OCI-LY7 (cell line): Measurements from ENCODE around the gene GMEB2. TPM values are rescaled to one million over a fixed set of nuclear protein-coding genes. Genes with fewer than 3 reads are reported as not detected.

Source experiments
- BruUV-seq: library from RNA; stranded (reverse); fragments of 400-500 nt; replicated peaks from 2 replicates; lab custom pipeline; 2021; lab: Mats Ljungman, UMichigan
- CTCF ChIA-PET: fragments of 300-600 bp; sonication (Branson Sonifier 250); formaldehyde crosslinking; loops from one replicate; lab custom pipeline; 2022; ENCODE audit warnings: antibody characterized with exemption; ENCODE audit not compliant: unreplicated experiment; lab: Charles Lee
- POLR2A ChIA-PET: fragments of 300-600 bp; sonication (Branson Sonifier 250); formaldehyde crosslinking; loops from one replicate; lab custom pipeline; 2022; ENCODE audit warnings: antibody characterized with exemption; lab: Charles Lee
- DNase-seq: peaks from one replicate; pipeline ENCODE4 v3.0.0-alpha.2; 2015; ENCODE audit warnings: low spot score
- H2AFZ ChIP-seq: fragments of 200-600 bp; sonication (generic), shearing (Covaris generic); 2 replicates; pipeline ENCODE4 v1.6.1; 2014; ENCODE audit warnings: mild to moderate bottlenecking, antibody characterized with exemption, low read length, moderate library complexity
- H3K27ac ChIP-seq: fragments of 200-600 bp; sonication (generic); 2 replicates; pipeline ENCODE4 v1.5.1; 2014; ENCODE audit warnings: mixed run types, low read depth, mild to moderate bottlenecking, moderate library complexity, low read length, inconsistent platforms; ENCODE audit not compliant: poor library complexity, severe bottlenecking
- H3K36me3 ChIP-seq: fragments of 200-600 bp; sonication (generic); 2 replicates; pipeline ENCODE4 v1.6.1; 2014; ENCODE audit warnings: mild to moderate bottlenecking, antibody characterized with exemption, low read length, moderate library complexity, mixed read lengths; ENCODE audit not compliant: insufficient read depth
- H3K4me1 ChIP-seq: fragments of 200-600 bp; sonication (generic); 2 replicates; pipeline ENCODE4 v1.5.1; 2014; ENCODE audit warnings: mild to moderate bottlenecking, low read length; ENCODE audit not compliant: insufficient read depth, poor library complexity, severe bottlenecking
- H3K4me2 ChIP-seq: fragments of 200-600 bp; sonication (generic); 2 replicates; pipeline ENCODE4 v1.6.1; 2014; ENCODE audit warnings: mild to moderate bottlenecking, low read length
- H3K4me3 ChIP-seq: fragments of 200-600 bp; sonication (generic); 2 replicates; pipeline ENCODE4 v1.5.1; 2014; ENCODE audit warnings: mild to moderate bottlenecking, low read depth, low read length; ENCODE audit not compliant: poor library complexity, severe bottlenecking
- H3K79me2 ChIP-seq: fragments of 200-600 bp; sonication (generic); 2 replicates; pipeline ENCODE4 v1.6.1; 2016; ENCODE audit warnings: low read depth, mild to moderate bottlenecking, low read length, moderate library complexity, mixed read lengths; ENCODE audit not compliant: insufficient read depth
- H3K9me2 ChIP-seq: fragments of 200-600 bp; sonication (generic); 2 replicates; pipeline ENCODE4 v1.6.1; 2016; ENCODE audit warnings: mild to moderate bottlenecking, low read length, mixed read lengths; ENCODE audit not compliant: insufficient read depth
- H3K9me3 ChIP-seq: fragments of 200-600 bp; sonication (generic); 2 replicates; pipeline ENCODE4 v1.6.1; 2014; ENCODE audit warnings: mild to moderate bottlenecking, mixed run types, low read length, mixed read lengths
- H4K20me1 ChIP-seq: fragments of 200-600 bp; sonication (generic); 2 replicates; pipeline ENCODE4 v1.6.1; 2014; ENCODE audit warnings: mild to moderate bottlenecking, antibody characterized with exemption, low read length, moderate library complexity, mixed read lengths; ENCODE audit not compliant: insufficient read depth
- CTCF ChIP-seq: fragments of 200-600 bp; sonication (generic); conservative IDR thresholded peaks from 2 replicates; pipeline ENCODE4 v1.5.1; 2014; ENCODE audit warnings: mild to moderate bottlenecking, antibody characterized with exemption, low read length, moderate library complexity, mixed read lengths
- EZH2phosphoT487 ChIP-seq: fragments of 200-600 bp; sonication (generic); IDR thresholded peaks from 2 replicates; pipeline ENCODE4 v1.6.1; 2018; ENCODE audit warnings: low read depth, borderline replicate concordance, mild to moderate bottlenecking, mixed run types, antibody characterized with exemption, low read length, moderate library complexity, mixed read lengths
- intact Hi-C: fragments of 100-400 bp; cut with micrococcal nuclease; formaldehyde crosslinking; loops from one replicate; pipeline ENCODE4 v1.10.0; 2022; ENCODE audit not compliant: unreplicated experiment
- total RNA-seq, 2 experiments: library from RNA; depleted of rRNA in 1 of 2; stranded (reverse); fragments of >200 nt in 1 of 2; shearing (Covaris generic) in 1 of 2; gene quantifications; 2 replicates each; pipeline ENCODE4 v1.2.3, GENCODE V29; 2014 to 2022

The GMEB2 gene
- total RNA-seq, 2 experiments from 2014 or later: 15.6 TPM

DNA sequence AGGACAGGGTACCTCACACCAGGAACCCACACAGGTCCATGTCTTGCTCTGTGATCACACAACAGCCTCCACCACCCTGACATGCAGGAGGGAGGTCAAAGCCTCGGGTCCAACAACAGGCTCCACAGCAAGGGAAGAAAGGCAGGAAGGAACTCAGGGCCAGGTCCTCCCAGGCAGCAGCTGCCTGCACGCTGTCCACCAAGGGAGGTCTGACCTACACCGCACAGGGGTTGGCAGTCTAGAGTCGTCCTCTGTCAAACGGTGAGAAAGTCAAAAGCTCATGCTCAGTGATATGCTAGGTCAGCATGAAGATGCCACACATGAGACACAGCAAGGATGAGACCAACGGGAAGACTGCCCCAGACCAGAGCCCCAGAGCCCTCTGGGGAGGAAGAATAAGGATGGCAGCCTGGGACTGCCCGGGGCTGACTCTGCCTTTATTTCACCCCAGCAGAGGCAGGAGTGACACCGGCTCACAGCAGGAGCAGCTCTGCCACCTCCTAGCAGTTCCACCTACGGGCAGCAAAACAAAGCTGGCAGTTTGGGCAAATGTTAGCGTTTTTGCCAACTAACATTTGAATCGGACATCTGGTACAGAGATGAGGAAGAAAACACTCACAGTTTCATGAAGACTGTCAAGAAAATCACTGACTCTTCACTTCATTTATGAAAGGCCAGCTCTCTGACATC, 8.5 kb downstream of the GMEB2 start:
- H3K79me2 ChIP-seq: peaks cover 11% of the 10 kb centered on the region; the same call in 1 of the 2 replicates

DNA sequence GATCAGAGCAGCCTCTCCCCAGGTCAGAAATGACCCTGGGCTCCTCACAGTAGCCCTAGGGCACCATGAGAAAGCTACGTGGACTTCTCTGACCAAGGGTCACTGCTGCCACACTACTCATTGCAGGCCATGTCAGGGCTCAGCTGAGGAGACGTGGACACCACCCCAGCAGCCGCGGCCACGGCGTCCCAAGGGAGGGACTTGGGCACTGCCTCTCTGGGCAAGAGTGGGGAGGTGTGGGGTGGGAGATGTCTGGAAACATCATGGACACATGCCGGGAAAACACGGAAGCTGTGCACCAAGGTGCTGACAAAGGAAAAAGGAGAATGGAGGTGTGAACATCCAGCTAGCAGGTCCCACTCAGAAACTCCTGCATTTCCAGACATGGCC, 9.0 kb downstream of the GMEB2 start:
- no peaks in the 10 kb centered on the region for H4K20me1 ChIP-seq
- no peak for TF ChIP-seq CTCF
- TF ChIP-seq EZH2phosphoT487: no peak

More for the DNA sequence above, 8.5 kb downstream of the GMEB2 start:
- Histone ChIP-seq H3K4me1 (no peaks in the 10 kb centered on the region), H3K36me3 (peaks cover 46% of the 10 kb centered on the region), H4K20me1 (no peaks in the 10 kb centered on the region), H3K4me2 (no peak overlapping the region), H3K9me3 (no peaks in the 10 kb centered on the region), H3K9me2 (no peaks in the 10 kb centered on the region), H3K27ac (no peak overlapping the region), H3K4me3 (no peak overlapping the region), H2AFZ (no peak overlapping the region)
- BruUV-seq: no TSS peak
- intact Hi-C loops: no loop called here
- DNase-seq: no peak
- POLR2A ChIA-PET: no interaction called here
- CTCF ChIA-PET: no interaction called here
- TF ChIP-seq EZH2phosphoT487 (no peak), CTCF (no peak)

DNA sequence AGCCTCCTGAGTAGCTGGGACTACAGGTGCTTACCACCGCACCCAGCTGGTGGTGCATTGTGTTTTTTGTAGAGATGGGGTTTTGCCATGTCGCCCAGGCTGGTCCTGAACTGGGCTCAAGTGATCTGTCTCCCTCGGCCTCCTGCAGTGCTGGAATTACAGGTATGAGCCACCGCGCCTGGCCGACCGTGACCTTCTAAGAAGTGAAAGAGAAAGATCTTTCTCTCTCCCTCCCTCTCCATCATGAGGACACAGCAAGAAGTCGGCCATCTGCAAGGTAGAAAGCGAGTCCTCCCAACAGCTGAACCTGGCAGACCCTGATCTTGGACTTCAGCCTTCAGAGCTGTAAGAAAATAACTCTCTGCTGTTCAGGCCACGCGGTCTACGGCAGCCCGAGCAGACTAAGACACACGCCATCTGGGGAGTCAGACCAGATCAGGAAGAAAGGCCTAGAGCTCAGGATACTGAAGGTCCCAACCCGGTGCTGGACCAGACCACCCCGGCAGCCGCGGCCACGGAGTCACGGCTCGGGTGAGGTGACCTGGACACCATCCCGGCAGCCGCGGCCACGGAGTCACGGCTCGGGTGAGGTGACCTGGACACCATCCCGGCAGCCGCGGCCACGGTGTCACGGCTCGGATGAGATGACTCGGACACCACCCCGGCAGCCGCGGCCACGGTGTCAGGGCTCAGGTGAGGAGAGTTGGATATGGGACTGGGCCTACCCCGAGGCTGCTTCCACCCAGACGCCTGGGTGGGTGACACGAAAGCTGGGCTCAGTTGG, 9.6 kb downstream of the GMEB2 start:
- Histone ChIP-seq H3K79me2 (no peaks in the 10 kb centered on the region; the same call in 1 of the 2 replicates), H3K4me3 (no peak overlapping the region), H4K20me1 (no peaks in the 10 kb centered on the region), H3K9me2 (no peaks in the 10 kb centered on the region), H2AFZ (no peak overlapping the region), H3K27ac (no peak overlapping the region), H3K4me1 (no peaks in the 10 kb centered on the region), H3K9me3 (no peaks in the 10 kb centered on the region), H3K4me2 (no peak overlapping the region), H3K36me3 (peaks cover 45% of the 10 kb centered on the region)
- intact Hi-C loops: no loop called here
- no peak for TF ChIP-seq CTCF
- no peak for TF ChIP-seq EZH2phosphoT487
- DNase-seq: no peak
- ChIA-PET POLR2A (no interaction called here), CTCF (no interaction called here)
- no TSS peak for BruUV-seq

More for the DNA sequence above, 9.0 kb downstream of the GMEB2 start:
- POLR2A ChIA-PET: no interaction called here
- Histone ChIP-seq H3K27ac (no peak overlapping the region), H3K4me1 (no peaks in the 10 kb centered on the region), H3K9me3 (no peaks in the 10 kb centered on the region), H3K4me2 (no peak overlapping the region), H3K9me2 (no peaks in the 10 kb centered on the region), H3K4me3 (no peak overlapping the region), H3K79me2 (peaks cover 6% of the 10 kb centered on the region; the same call in 1 of the 2 replicates), H2AFZ (no peak overlapping the region), H3K36me3 (peaks cover 44% of the 10 kb centered on the region)
- intact Hi-C loops: no loop called here
- CTCF ChIA-PET: no interaction called here
- no TSS peak for BruUV-seq
- no peak for DNase-seq
